Germinal center (tissue), 1 donor: ENCODE results near the gene SH3GL2.

Experiments used
- DNase-seq: peaks from one replicate; pipeline ENCODE4 v3.0.0; 2012; ENCODE audit warnings: mixed read lengths, low spot score

Gene SH3GL2

GRCh38 chr9:17578911-17579793 is at the start of gene SH3GL2:
SH3GL2 (plus strand) TSS chr9:17579066.
- peak; percentile 40 for DNase-seq

DNA sequence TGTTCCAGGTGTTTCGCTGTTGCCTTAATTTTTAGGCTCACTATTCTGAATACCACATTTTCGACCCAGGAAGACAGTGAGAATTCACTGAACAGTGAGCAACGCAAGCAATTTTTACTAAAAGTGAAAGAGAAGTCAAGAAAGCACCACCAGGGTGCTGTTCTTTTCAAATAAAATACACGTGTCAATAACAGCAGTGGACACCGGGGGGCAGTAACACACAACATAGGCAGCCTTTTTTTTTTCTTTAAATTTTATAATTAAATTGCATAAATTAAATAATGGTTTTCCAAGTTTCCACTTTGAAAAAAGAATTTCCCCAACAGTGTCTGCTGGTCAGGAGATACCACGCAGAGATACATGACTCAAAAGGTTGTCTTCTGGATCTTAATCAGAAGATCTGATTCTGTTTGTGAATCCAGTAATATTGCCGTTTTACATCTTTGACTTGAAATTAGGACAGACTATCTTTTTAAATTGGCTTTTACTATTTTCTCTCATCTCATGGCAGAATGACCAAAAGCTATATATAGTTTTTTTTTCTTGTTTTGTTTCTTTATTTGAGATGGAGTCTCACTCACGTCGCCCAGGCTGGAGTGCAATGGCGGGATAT is 47.1 kb upstream of the SH3GL2 start:
- DNase-seq: peak; percentile 25

GRCh38 chr9:17532461-17532860 is 46.4 kb upstream of the SH3GL2 start:
- DNase-seq: no peak

- no peak for DNase-seq
Measured at GRCh38 chr9:17535176-17535575, 43.7 kb upstream of the SH3GL2 start.

DNA sequence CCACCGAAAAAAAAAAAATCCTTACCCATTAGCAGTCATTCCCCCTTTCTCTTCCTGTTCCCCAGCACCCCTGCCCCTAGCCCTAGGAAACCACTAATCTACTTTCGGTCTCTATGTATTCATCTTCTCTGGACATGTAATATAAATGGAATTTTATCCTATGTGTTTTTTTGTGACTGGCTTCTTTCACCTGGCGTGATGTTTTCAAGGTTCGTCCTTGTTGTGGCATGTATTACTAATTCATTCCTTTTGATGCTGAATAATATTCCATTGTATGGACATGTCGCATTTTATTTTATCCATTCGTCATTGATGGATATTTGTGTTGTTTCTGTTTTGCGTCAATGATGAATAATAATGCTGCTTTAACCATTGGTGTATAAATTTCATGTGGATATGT is 42.8 kb upstream of the SH3GL2 start:
- no peak for DNase-seq

GRCh38 chr9:17551023-17551422 is 27.8 kb upstream of the SH3GL2 start:
- no peak for DNase-seq

GRCh38 chr9:17555362-17556054 is 23.4 kb upstream of the SH3GL2 start:
- DNase-seq: no peak

DNA sequence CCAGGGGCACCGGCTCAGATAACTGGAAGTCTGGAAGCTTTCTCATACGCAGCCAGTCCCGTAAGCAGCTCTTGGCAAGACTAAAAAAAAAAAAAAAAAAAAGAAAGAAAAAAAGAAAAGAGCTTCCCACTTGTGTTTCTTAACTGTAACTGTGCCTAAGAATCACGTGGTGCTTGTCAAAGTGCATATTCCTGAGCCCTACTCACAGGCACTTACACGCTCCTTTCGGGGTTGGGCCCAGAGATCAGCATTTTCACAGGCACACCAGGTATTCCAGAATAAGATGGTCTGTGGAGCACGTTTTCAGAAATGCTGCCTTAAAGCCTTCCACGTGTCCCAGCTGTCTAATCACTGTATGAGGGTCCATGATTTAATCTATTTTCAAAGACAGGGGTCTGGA is 22.6 kb upstream of the SH3GL2 start:
- no peak for DNase-seq

DNA sequence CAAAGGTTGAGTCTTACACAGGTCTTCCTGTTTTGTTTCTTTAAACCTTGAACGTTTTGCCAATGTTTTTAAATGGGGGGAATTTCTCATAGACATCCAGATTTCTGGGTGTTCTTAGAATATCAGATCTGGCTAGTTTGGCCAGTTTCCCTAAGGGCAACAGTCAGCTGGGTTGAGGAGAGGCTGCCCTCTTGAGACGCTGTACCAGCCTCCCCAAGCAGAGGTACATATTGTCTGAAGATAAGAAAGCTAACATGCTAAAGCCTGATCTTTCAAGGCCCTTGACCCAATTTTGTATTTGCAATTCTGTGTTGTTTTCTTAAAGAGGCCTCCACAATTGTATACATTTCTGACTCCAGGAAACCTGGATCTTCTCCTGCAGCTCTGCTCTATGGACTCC is 21.9 kb upstream of the SH3GL2 start:
- no peak for DNase-seq

- no peak for DNase-seq
Measured at GRCh38 chr9:17571825-17572224, 7.0 kb upstream of the SH3GL2 start.

DNA sequence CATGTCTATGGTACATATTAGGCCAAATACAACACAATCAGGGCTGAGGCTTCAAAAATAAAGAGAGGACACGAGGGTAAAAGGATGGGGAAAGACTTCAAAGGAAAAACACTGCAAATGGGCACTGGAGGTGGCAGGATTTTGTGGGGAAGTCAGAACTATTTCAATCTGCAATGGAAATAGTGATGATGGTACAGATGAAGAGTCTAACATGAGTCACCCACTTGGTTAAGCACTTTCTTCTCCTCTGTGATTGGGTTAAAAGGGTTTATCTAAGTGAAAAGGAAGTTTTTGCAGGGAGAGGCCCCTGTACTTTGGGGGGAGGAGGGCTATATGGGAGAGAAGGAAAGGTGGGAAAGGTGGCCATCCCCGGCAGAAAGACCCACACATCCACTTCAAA is 4.5 kb upstream of the SH3GL2 start:
- no peak for DNase-seq

DNA sequence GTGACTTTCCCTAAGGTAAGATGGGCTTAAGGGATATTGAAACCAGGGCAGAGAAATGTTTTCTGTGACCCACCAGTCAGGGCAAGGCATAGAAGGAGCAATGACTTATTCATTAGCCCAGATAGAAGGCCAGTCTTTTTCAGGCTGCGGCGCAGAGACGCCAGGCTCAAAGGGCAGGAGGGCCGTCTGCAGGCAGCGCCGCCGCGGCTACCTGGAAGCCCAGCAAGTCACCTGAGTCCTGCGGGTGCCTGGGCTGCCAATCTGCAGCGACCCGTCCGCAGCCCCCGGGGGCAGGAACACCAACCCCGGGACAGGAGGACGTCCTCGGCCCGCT is 322 bp upstream of the SH3GL2 start:
- no peak for DNase-seq

- DNase-seq: no peak
Measured at GRCh38 chr9:17580119-17580518, 1.3 kb downstream of the SH3GL2 start.

DNA sequence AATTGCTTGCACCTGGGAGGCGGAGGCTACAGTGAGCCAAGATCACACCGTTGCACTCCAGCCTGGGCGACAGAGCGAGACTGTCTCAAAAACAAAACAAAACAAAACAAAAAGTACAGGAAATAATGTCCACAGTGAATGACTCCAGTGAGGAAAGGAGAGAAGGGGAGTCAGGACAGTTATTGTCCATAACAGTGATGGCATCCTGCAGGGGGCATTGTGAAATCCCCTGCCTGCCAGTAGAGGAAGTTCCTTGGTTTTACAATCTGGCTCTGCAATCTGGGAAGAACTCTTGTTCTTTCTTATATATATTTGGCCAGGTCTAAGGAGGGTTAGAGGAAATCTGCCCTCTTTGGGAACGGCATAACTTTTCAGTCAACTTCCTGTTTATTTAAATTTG is 8.2 kb downstream of the SH3GL2 start:
- no peak for DNase-seq

GRCh38 chr9:17588395-17588794 is 9.5 kb downstream of the SH3GL2 start:
- DNase-seq: no peak

- DNase-seq: no peak
Measured at GRCh38 chr9:17588941-17589340, 10.1 kb downstream of the SH3GL2 start.

GRCh38 chr9:17589771-17590170 is 10.9 kb downstream of the SH3GL2 start:
- no peak for DNase-seq

DNA sequence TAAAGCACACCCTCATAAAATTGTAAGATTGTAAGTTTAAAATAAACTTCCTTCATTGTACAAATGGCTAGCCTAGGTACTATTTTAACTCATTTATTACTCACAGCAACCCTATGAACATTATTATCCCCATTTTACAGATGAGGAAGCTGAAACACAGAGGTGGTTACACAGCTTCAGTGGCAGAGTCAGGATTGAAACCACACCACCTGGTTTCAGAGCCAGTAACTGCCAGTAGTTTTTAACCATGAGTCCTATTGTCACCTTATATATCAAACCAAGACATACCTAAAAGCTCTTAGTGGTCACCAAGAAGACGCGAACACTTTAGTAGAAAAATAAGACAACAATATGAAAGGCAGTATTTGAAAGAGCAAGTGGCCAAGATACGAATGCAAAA is 16.1 kb downstream of the SH3GL2 start:
- DNase-seq: no peak

DNA sequence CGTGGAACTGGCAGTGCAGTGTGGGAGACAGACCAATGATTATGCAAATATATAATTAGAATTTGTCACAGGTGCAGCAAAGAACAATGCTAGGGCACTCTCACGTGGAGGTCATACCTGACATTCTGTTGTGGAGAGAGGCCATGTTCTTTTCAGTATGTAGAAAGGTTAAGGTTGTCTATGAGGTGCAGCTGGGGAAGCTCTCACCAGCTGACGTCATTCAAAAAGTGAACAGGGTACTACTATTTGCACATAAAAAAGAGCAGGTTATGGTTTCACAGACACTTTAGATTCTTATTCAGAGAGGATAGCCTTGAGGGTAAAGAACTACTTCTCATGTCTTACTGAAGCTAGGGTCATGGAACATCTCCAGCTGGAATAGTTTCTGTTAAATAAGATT is 19.1 kb downstream of the SH3GL2 start:
- DNase-seq: no peak

GRCh38 chr9:17600962-17601593 is 22.2 kb downstream of the SH3GL2 start:
- DNase-seq: no peak

DNA sequence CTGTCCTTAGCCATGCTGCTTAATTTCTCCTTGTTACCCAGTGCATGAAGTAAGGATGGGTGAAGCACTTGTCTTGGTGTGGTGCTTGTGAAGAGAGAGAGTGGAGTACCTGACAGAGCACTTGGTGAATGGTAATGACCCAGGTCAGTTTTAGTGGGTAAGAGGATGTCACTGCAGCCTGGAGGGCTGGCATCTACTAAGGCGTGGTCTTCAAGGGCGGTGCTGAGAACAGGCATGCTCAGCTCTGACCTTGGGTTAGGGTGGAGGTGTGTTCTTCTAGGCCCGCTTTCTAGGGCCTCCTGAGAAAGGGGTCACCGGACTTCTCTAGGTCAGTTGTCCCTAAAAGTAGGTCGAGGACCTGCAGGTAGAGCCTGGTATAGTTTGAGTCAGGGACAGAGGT is 25.7 kb downstream of the SH3GL2 start:
- DNase-seq: no peak

- no peak for DNase-seq
Measured at GRCh38 chr9:17609312-17610005, 30.6 kb downstream of the SH3GL2 start.
